Type B pancreatic cell (in vitro differentiated cells): ENCODE data around the gene TSPAN17. TPM values are rescaled to one million over a fixed set of nuclear protein-coding genes. Genes with fewer than 3 reads are reported as not detected.
A peak's percentile ranks its signal among the peaks of the same experiment; 100 is the strongest.

Source experiments
- DNase-seq: peaks from one replicate; pipeline ENCODE4 v3.0.0; 2021; ENCODE audit warnings: mixed read lengths; ENCODE audit not compliant: unreplicated experiment; ENCODE audit errors: extremely low spot score
- H3K27ac Mint-ChIP-seq: 2 replicates; pipeline ENCODE4 v1.8.0; 2021; ENCODE audit warnings: mild to moderate bottlenecking, mixed read lengths
- H3K27me3 Mint-ChIP-seq: 2 replicates; pipeline ENCODE4 v1.8.0; 2021; ENCODE audit warnings: mixed read lengths
- H3K36me3 Mint-ChIP-seq: 2 replicates; pipeline ENCODE4 v1.8.0; 2021; ENCODE audit warnings: mixed read lengths
- H3K4me1 Mint-ChIP-seq: one replicate; pipeline ENCODE4 v1.8.0; 2021; ENCODE audit warnings: mixed read lengths; ENCODE audit not compliant: unreplicated experiment
- H3K4me3 Mint-ChIP-seq: 2 replicates; pipeline ENCODE4 v1.8.0; 2021; ENCODE audit warnings: mild to moderate bottlenecking, mixed read lengths
- H3K9me3 Mint-ChIP-seq: 2 replicates; pipeline ENCODE4 v1.8.0; 2021; ENCODE audit warnings: mixed read lengths
- CTCF ChIP-seq: fragments of 200-600 bp; sonication (generic); conservative IDR thresholded peaks from 2 replicates; pipeline ENCODE4 v1.5.0; 2021; ENCODE audit warnings: antibody characterized with exemption, mild to moderate bottlenecking
- total RNA-seq: library from RNA; stranded (reverse); gene quantifications from 2 replicates; pipeline ENCODE4 v1.2.1, GENCODE V29; 2021; ENCODE audit warnings: low replicate concordance

The TSPAN17 gene
- total RNA-seq, 1 donor from 2014 or later: 45.9 TPM

GRCh38 chr5:176627582-176627981 lies 19.7 kb upstream of the TSPAN17 start:
- Mint-ChIP-seq H3K4me1 (peaks cover 7% of the 10 kb centered on the region), H3K4me3 (no peak overlapping the region), H3K9me3 (no peaks in the 10 kb centered on the region), H3K36me3 (peaks cover 3% of the 10 kb centered on the region), H3K27me3 (peaks cover 93% of the 10 kb centered on the region), H3K27ac (no peak overlapping the region)
- DNase-seq: no peak
- TF ChIP-seq CTCF: no peak

- H3K36me3 Mint-ChIP-seq: peaks cover 3% of the 10 kb centered on the region
These were observed 18.7 kb upstream of the TSPAN17 start for GRCh38 chr5:176628406-176629228.

GRCh38 chr5:176629317-176629852 lies 17.9 kb upstream of the TSPAN17 start:
- Mint-ChIP-seq H3K27ac (no peak overlapping the region), H3K36me3 (peaks cover 3% of the 10 kb centered on the region), H3K9me3 (no peaks in the 10 kb centered on the region), H3K4me3 (peak overlapping the region; percentile 34), H3K27me3 (peaks cover 94% of the 10 kb centered on the region), H3K4me1 (peaks cover 7% of the 10 kb centered on the region)
- no peak for TF ChIP-seq CTCF
- DNase-seq: no peak

More at GRCh38 chr5:176628406-176629228, 18.7 kb upstream of the TSPAN17 start:
- no peak for DNase-seq
- peaks cover 94% of the 10 kb centered on the region for H3K27me3 Mint-ChIP-seq
- TF ChIP-seq CTCF: no peak
- peaks cover 7% of the 10 kb centered on the region for H3K4me1 Mint-ChIP-seq
- H3K4me3 Mint-ChIP-seq: peak overlapping the region; percentile 34
- H3K9me3 Mint-ChIP-seq: no peaks in the 10 kb centered on the region
- no peak overlapping the region for H3K27ac Mint-ChIP-seq

- TF ChIP-seq CTCF: no peak
- Mint-ChIP-seq H3K27ac (no peak within 1 kb of the TSS), H3K36me3 (peaks cover 3% of the 10 kb centered on the region), H3K9me3 (peaks cover 3% of the 10 kb centered on the region), H3K4me1 (peaks cover 7% of the 10 kb centered on the region), H3K27me3 (peaks cover 93% of the 10 kb centered on the region), H3K4me3 (peak within 1 kb of the TSS; percentile 84)
- DNase-seq: no peak
These were observed 17.2 kb upstream of the TSPAN17 start, which contains the start of the genes EIF4E1B and SNCB for GRCh38 chr5:176629853-176630680. EIF4E1B (plus strand) TSS chr5:176630675; CDS start chr5:176642788, 12,113 bp downstream. SNCB (minus strand) TSS chr5:176630534; CDS start chr5:176629654, 880 bp downstream.

- peak overlapping the region; percentile 84 for H3K4me3 Mint-ChIP-seq
- no peak overlapping the region for H3K27ac Mint-ChIP-seq
- no peak for TF ChIP-seq CTCF
- H3K27me3 Mint-ChIP-seq: peaks cover 93% of the 10 kb centered on the region
- H3K4me1 Mint-ChIP-seq: peaks cover 7% of the 10 kb centered on the region
- peaks cover 3% of the 10 kb centered on the region for H3K36me3 Mint-ChIP-seq
- DNase-seq: no peak
- H3K9me3 Mint-ChIP-seq: peaks cover 4% of the 10 kb centered on the region
These were observed 16.5 kb upstream of the TSPAN17 start for GRCh38 chr5:176630681-176631222.
